GM18907 (cell line): ENCODE results near the gene HLCS.

Experiments used
- ATAC-seq: cut with Tn5 transposase; IDR thresholded peaks from one replicate; pipeline ENCODE4 v1.9.1; 2021; ENCODE audit warnings: mild to moderate bottlenecking, moderate library complexity; ENCODE audit not compliant: unreplicated experiment

Gene HLCS

GRCh38 chr21:36887963-36888362 lies 78.5 kb downstream of the HLCS start:
- ATAC-seq: no peak

GRCh38 chr21:36883532-36884486 lies 82.7 kb downstream of the HLCS start:
- ATAC-seq: no peak

GRCh38 chr21:36882776-36883175 lies 83.7 kb downstream of the HLCS start:
- no peak for ATAC-seq

GRCh38 chr21:36881228-36881627 lies 85.2 kb downstream of the HLCS start:
- no peak for ATAC-seq

GRCh38 chr21:36879827-36880226 lies 86.6 kb downstream of the HLCS start:
- no peak for ATAC-seq

GRCh38 chr21:36877741-36878140 lies 88.7 kb downstream of the HLCS start:
- ATAC-seq: no peak

- no peak for ATAC-seq
Measured at GRCh38 chr21:36874665-36875064, 91.8 kb downstream of the HLCS start.

- ATAC-seq: no peak
Measured at GRCh38 chr21:36873513-36873912, 93.0 kb downstream of the HLCS start.

GRCh38 chr21:36867291-36867905 lies 99.1 kb downstream of the HLCS start:
- ATAC-seq: no peak

- no peak for ATAC-seq
Measured at GRCh38 chr21:36866419-36866818, 100.0 kb downstream of the HLCS start.

GRCh38 chr21:36864974-36865373 lies 101.5 kb downstream of the HLCS start:
- no peak for ATAC-seq

GRCh38 chr21:36863260-36863659 lies 103.2 kb downstream of the HLCS start:
- ATAC-seq: no peak

GRCh38 chr21:36861595-36862323 lies 104.7 kb downstream of the HLCS start:
- no peak for ATAC-seq

GRCh38 chr21:36860736-36861594 lies 105.5 kb downstream of the HLCS start:
- ATAC-seq: no peak

GRCh38 chr21:36859744-36860501 lies 106.5 kb downstream of the HLCS start:
- no peak for ATAC-seq

GRCh38 chr21:36858320-36858957 lies 108.0 kb downstream of the HLCS start:
- no peak for ATAC-seq

- ATAC-seq: no peak
Measured at GRCh38 chr21:36856643-36857042, 109.8 kb downstream of the HLCS start.

GRCh38 chr21:36854391-36854790 lies 112.1 kb downstream of the HLCS start:
- ATAC-seq: no peak

- ATAC-seq: no peak
Measured at GRCh38 chr21:36852864-36853263, 113.6 kb downstream of the HLCS start.
